HL-60/S4 treated with retinoic acid at 250 ng/mL for 4 days and 3 days (cell line): ENCODE measurements around the gene TINAGL1.

ENCODE experiments used
- in situ Hi-C: fragments of 300-500 bp; cut with MboI; formaldehyde crosslinking; loops from 2 replicates; pipeline ENCODE4 v1.7.0; 2022; ENCODE audit warnings: low sequenced_read_pairs

TINAGL1 gene, protein sequence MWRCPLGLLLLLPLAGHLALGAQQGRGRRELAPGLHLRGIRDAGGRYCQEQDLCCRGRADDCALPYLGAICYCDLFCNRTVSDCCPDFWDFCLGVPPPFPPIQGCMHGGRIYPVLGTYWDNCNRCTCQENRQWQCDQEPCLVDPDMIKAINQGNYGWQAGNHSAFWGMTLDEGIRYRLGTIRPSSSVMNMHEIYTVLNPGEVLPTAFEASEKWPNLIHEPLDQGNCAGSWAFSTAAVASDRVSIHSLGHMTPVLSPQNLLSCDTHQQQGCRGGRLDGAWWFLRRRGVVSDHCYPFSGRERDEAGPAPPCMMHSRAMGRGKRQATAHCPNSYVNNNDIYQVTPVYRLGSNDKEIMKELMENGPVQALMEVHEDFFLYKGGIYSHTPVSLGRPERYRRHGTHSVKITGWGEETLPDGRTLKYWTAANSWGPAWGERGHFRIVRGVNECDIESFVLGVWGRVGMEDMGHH

DNA sequence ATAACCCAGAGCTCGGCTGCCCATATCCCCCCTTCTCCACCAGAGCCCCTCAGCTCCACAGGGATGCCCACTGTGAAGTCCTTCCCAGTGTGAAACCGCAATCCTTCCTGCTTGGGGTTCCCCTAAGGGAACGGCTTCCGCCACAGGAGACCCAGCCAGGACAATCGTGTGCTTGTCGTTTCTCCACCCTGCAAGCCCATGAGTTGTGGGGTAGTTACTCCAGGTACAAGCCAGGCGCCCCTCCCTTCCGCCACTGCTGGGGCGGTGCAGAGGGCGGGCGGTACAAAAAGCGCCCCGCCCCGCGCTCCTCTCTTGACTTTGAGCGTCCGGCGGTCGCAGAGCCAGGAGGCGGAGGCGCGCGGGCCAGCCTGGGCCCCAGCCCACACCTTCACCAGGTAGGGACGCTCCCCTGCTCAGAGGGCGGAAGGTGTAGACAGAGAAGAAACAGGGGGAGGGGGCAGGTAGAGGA lies at the start of gene TINAGL1:
Gene TINAGL1, plus strand, starts transcription at position 315 of the 469 bp plus-strand sequence. CDS start 634 bp downstream, outside the sequence.
- in situ Hi-C loops, result no loop called here

GRCh38 chr1:31529999-31530684 lies 46.2 kb upstream of the TINAGL1 start:
- in situ Hi-C loops, result no loop called here

- in situ Hi-C loops, result no loop called here
Measured at GRCh38 chr1:31531177-31531999, 44.9 kb upstream of the TINAGL1 start.

- in situ Hi-C loops, result no loop called here
Measured at GRCh38 chr1:31532173-31532572, 44.1 kb upstream of the TINAGL1 start.

DNA sequence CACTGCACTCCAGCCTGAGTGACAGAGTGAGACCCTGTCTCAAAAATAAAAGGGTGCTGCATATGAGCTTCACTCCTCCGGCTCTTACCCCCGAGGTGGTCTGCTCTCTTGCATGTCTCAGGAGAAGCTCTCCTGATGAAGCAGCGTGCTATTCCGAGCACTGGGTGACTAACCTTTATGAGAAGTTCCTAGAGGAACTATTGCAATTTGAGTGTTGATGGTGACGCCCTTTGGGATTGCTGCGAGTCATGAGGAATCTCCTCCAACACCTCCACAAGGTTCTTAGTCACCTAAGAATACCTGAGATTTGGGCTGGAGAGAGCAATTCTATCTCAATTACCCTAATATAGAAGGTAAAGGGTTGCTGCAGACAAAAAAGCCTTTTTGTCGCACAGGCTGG lies 40.8 kb upstream of the TINAGL1 start:
- in situ Hi-C loops, result no loop called here

DNA sequence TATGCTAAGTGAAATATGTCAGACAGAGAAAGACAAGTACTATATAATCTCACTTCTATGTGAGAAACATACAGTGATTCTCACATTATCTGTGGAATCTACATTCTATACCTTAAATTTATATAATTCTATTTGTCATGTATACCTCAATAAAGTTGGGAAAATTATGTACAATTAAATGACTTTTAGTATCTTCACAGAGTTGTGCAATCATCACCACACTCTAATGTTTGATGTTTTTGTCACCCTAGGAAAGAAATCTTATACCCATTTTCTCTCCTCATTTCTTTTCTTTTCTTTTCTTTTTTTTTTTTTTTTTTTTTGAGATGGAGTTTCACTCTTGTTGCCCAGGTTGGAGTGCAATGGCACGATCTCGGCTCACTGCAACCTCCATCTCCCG lies 37.0 kb upstream of the TINAGL1 start:
- in situ Hi-C loops, result no loop called here

GRCh38 chr1:31541194-31541593 lies 35.1 kb upstream of the TINAGL1 start:
- in situ Hi-C loops, result no loop called here

- in situ Hi-C loops, result no loop called here
Measured at GRCh38 chr1:31545927-31546540, 30.3 kb upstream of the TINAGL1 start.

DNA sequence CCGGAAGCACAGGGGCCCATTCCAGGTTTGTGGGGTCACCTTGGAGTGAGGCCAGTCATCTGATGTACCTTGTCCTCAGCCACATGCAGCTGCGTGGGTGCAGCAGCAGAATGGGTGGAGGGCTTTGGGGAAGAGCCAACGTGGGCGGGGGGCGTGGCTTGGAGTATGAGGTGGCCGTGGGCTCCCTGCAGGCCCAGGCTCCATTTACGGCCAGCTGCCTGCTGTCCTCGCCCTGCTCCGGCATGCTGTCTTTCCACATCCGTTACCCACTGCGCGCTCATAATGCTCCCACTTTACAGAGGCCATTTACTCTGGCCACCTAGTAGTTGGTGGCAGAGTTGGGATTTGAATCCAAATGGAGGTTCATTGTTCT lies 27.8 kb upstream of the TINAGL1 start:
- in situ Hi-C loops, result no loop called here

GRCh38 chr1:31548907-31549808 lies 27.2 kb upstream of the TINAGL1 start:
- in situ Hi-C loops, result no loop called here

DNA sequence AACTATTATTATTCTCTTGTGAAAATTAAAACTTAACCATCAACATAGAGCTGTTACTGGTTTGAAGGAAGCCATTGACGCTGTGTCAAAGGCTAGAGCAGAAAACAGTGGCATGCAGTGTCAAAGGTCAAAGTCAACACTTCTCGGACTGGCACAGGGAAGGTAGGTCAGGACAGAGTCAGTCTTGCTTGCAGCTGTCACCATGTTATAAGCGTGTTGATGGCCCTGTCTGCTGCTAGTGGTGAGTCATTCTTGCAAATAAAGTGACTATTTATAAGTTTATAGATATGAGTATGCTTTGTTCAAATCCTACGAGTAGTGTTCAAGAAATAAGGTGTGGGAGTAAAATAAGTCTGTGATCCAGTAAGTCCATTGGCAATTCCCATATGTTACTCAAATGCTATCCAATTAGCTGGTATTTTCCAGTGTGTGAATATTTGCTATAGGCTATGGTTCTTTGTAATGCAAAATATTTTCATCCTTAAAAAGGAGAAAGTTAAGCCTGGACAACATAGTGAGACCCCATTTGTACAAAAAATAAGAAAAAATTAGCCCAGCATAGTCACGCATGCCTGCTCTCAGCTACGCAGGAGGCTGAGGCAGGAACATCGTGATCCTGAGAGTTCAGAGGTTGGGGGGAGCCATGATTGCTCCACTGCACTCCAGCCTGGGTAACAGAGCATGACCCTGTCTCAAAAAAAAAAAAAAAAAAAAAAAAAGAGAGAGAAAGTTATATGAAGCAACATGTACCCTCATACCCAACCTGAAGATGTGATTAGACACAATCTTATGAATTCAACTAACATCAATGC lies 26.3 kb upstream of the TINAGL1 start:
- in situ Hi-C loops, result loop anchor here (10.0 kb wide), 2 partner anchors 155 to 365 kb away; no protein-coding TSS in a partner anchor

DNA sequence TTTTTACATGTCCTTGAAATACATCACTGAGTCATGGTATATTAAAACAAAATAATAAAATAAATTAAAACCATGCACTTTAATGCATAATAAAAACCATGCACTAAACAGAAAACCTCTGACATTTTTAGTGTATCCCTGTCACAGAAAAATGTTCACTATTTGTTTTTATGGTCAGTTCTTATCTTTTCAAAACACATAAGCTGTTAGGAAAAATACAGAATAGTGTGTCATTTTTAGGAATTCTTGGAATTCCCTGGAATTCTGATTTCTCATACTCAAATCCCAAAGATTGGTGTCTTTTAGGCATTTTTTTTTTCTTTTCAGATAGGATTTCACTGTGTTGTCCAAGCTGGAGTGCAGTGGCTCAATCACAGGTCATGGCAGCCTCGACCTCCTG lies 25.1 kb upstream of the TINAGL1 start:
- in situ Hi-C loops, result loop anchor here (10.0 kb wide), 2 partner anchors 156 to 366 kb away; no protein-coding TSS in a partner anchor

- in situ Hi-C loops, result loop anchor here (10.0 kb wide), 2 partner anchors 158 to 368 kb away; no protein-coding TSS in a partner anchor
Measured at GRCh38 chr1:31552489-31552888, 23.8 kb upstream of the TINAGL1 start.

GRCh38 chr1:31556481-31557006 lies 19.8 kb upstream of the TINAGL1 start:
- in situ Hi-C loops, result loop anchor here (10.0 kb wide), 2 partner anchors 162 to 372 kb away; no protein-coding TSS in a partner anchor

DNA sequence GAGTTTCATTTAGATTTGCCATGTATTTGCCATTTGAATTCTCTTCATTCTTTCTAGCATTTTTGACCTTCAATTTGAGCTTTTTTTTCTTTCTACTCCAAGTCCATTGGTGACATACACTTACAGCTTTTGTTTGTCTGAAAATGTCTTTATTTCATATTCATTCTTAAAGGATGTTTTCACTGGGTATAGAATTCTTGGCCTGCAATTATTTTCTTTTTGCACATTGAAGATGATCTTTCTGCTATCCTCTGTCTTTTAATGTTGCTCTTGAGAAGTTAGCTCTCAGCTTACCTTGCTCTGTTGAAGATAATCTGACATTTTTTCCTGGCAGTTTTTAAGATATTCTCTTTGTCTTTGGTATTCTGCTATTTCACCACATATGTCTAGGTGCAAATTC lies 16.6 kb upstream of the TINAGL1 start:
- in situ Hi-C loops, result loop anchor here (10.0 kb wide), 2 partner anchors 165 to 375 kb away; no protein-coding TSS in a partner anchor

DNA sequence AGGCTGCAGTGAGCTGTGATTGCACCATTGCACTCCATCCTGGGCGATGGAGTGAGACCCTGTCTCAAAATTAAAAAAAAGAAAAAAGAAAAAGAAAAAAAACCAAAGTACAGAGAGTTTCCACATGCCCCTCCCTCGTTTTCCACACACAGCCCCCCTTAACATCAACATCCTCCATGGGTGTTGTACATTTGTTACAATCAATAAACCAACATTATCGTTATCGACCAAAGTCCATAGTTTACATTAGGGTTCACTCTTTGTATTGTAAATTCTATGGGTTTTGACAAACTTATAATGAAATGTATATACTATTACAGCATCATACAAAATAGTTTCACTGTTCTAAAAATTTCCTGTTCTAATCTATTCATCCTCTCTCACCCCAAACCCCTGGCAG lies 15.9 kb upstream of the TINAGL1 start:
- in situ Hi-C loops, result no loop called here

- in situ Hi-C loops, result no loop called here
Measured at GRCh38 chr1:31562707-31563360, 13.5 kb upstream of the TINAGL1 start.

- in situ Hi-C loops, result no loop called here
Measured at GRCh38 chr1:31564606-31564989, 11.7 kb upstream of the TINAGL1 start.
